GM12878 (cell line): ENCODE results near the gene MAST3. TPM values are rescaled to one million over a fixed set of nuclear protein-coding genes. Genes with fewer than 3 reads are reported as not detected.

Experiments
- ATAC-seq: fragments of 200-7000 bp; cut with Tn5 transposase; 3 replicates; pipeline ENCODE4 v1.9.1; 2020; ENCODE audit warnings: mild to moderate bottlenecking, moderate library complexity
- BruUV-seq: library from RNA; stranded (reverse); fragments of 400-500 nt; replicated peaks from 2 replicates; lab custom pipeline; 2021; lab: Mats Ljungman, UMichigan
- CTCF ChIA-PET: fragments of 300-600 bp; sonication (Branson Sonifier 250); formaldehyde crosslinking; extraction: SDS; loops from one replicate; lab custom pipeline; 2021; ENCODE audit warnings: inconsistent platforms; lab: Yijun Ruan, JAX
- POLR2A ChIA-PET: fragments of 350-600 bp; formaldehyde crosslinking; extraction: SDS; loops from one replicate; lab custom pipeline; 2021; ENCODE audit warnings: inconsistent platforms; lab: Charles Lee
- RAD21 ChIA-PET: fragments of 300-600 bp; sonication (Branson Sonifier 250); formaldehyde crosslinking; loops from one replicate; lab custom pipeline; 2023; ENCODE audit warnings: antibody characterized with exemption; ENCODE audit not compliant: unreplicated experiment; lab: Charles Lee
- SMC1A ChIA-PET: fragments of 300-600 bp; sonication (Branson Sonifier 250); formaldehyde crosslinking; loops from one replicate; lab custom pipeline; 2023; ENCODE audit not compliant: unreplicated experiment, uncharacterized antibody; lab: Charles Lee
- DNase-seq: peaks from one replicate; pipeline ENCODE4 v3.0.0-alpha.2; 2011; ENCODE audit warnings: low read depth, low spot score
- FAIRE-seq: peaks from 3 replicates; lab custom pipeline; 2011; peaks lifted over from hg19 to GRCh38; lab: Jason Lieb, UNC
- H2AFZ ChIP-seq: 2 replicates; pipeline ENCODE4 v1.6.0; 2011; ENCODE audit warnings: low read depth, low read length, control low read depth; ENCODE audit not compliant: control insufficient read depth
- H3K27ac ChIP-seq: 2 replicates; pipeline ENCODE4 v1.5.1; 2011; ENCODE audit warnings: control low read depth; ENCODE audit not compliant: control insufficient read depth, insufficient read depth
- H3K27me3 ChIP-seq, 2 experiments: replicated peaks in 1 of 2; 2 replicates each; pipeline versions ENCODE4 v1.6.0 to v1.6.1; 2011; ENCODE audit warnings: low read length in 1 of 2; ENCODE audit not compliant: control insufficient read depth in 2 of 2, insufficient read depth in 2 of 2
- H3K36me3 ChIP-seq, 2 experiments: 2 replicates each; pipeline ENCODE4 v1.5.1; 2011; ENCODE audit warnings: low read length in 1 of 2; ENCODE audit not compliant: control insufficient read depth in 2 of 2, insufficient read depth in 2 of 2
- H3K4me1 ChIP-seq: 2 replicates; pipeline ENCODE4 v1.6.1; 2011; ENCODE audit warnings: mild to moderate bottlenecking, low read length, moderate library complexity, mixed read lengths; ENCODE audit not compliant: control insufficient read depth, insufficient read depth
- H3K4me2 ChIP-seq: 2 replicates; pipeline ENCODE4 v1.6.0; 2011; ENCODE audit warnings: control low read depth; ENCODE audit not compliant: control insufficient read depth, insufficient read depth
- H3K4me3 ChIP-seq: fragments of 200-600 bp; sonication (generic); 2 replicates; pipeline ENCODE4 v1.5.1; 2016
- H3K79me2 ChIP-seq: 2 replicates; pipeline ENCODE4 v1.6.0; 2011; ENCODE audit warnings: low read length; ENCODE audit not compliant: control insufficient read depth, insufficient read depth
- H3K9ac ChIP-seq: 2 replicates; pipeline ENCODE4 v1.8.0; 2011; ENCODE audit warnings: low read length, control low read depth, mixed read lengths; ENCODE audit not compliant: control insufficient read depth, insufficient read depth
- H3K9me3 ChIP-seq: replicated peaks from 3 replicates; pipeline ENCODE4 v1.5.1; 2011; ENCODE audit warnings: mild to moderate bottlenecking, low read length; ENCODE audit not compliant: control insufficient read depth, insufficient read depth
- H4K20me1 ChIP-seq: 2 replicates; pipeline ENCODE4 v1.6.0; 2011; ENCODE audit not compliant: control insufficient read depth, insufficient read depth
- HDAC6 ChIP-seq: fragments of 200-600 bp; sonication (generic); IDR thresholded peaks from one replicate; pipeline ENCODE4 v1.8.0; 2017; ENCODE audit warnings: antibody characterized with exemption; ENCODE audit not compliant: unreplicated experiment
- JUNB ChIP-seq: IDR thresholded peaks from 2 replicates; pipeline ENCODE4 v1.6.1; 2016; ENCODE audit warnings: antibody characterized with exemption, mild to moderate bottlenecking
- MEF2A ChIP-seq: IDR thresholded peaks from 2 replicates; pipeline ENCODE4 v1.6.1; 2011; ENCODE audit warnings: low read depth, mild to moderate bottlenecking, low read length, moderate library complexity; ENCODE audit not compliant: insufficient read depth
- NKRF ChIP-seq: fragments of 450-650 bp; conservative IDR thresholded peaks from 2 replicates; pipeline ENCODE4 v1.6.1; 2017; ENCODE audit warnings: mild to moderate bottlenecking, moderate library complexity
- NRF1 ChIP-seq: conservative IDR thresholded peaks from 2 replicates; pipeline ENCODE4 v1.6.1; 2011; ENCODE audit warnings: mild to moderate bottlenecking, low read depth, low read length, improper control_type of control experiment
- RBBP5 ChIP-seq: fragments of 200-600 bp; sonication (generic); conservative IDR thresholded peaks from 2 replicates; pipeline ENCODE4 v1.6.1; 2016
- SMAD1 ChIP-seq: fragments of 450-650 bp; IDR thresholded peaks from 2 replicates; pipeline ENCODE4 v1.6.1; 2018; ENCODE audit warnings: mild to moderate bottlenecking, low read depth; ENCODE audit not compliant: partially characterized antibody
- STAT3 ChIP-seq: IDR thresholded peaks from 2 replicates; pipeline ENCODE4 v1.6.1; 2011; ENCODE audit warnings: low read depth, low read length, improper control_type of control experiment
- TCF7 ChIP-seq: IDR thresholded peaks from 2 replicates; pipeline ENCODE4 v1.6.1; 2014; ENCODE audit warnings: antibody characterized with exemption, borderline replicate concordance
- WGBS: methylation state at CpG from one replicate; pipeline ENCODE4 v1.1.6; 2016; ENCODE audit warnings: low lambda C conversion rate; ENCODE audit not compliant: insufficient replicate concordance, insufficient coverage; ENCODE audit errors: missing lambda C conversion rate; 5-methylcytosine and 5-hydroxymethylcytosine counted together
- in situ Hi-C: fragments of 300-500 bp; cut with MboI; formaldehyde crosslinking; loops from 9 replicates; pipeline ENCODE4 v1.14.3; 2018; ENCODE audit warnings: mixed read lengths
- intact Hi-C: fragments of 100-400 bp; cut with micrococcal nuclease; formaldehyde crosslinking; loops from one replicate; pipeline ENCODE4 v1.14.2; 2022; ENCODE audit not compliant: unreplicated experiment
- polyA plus RNA-seq, 11 experiments: library from polyadenylated mRNA; depleted of rRNA in 4 of 11; unstranded in 6 of 11; stranded (reverse) in 5 of 11; fragments of >200 nt; fragmentation: Nextera tagmentation in 4 of 11; fragmentation: Illumina TruSeq in 1 of 11; extraction: Ambion mirVana in 4 of 11; extraction: Trizol in 1 of 11; gene quantifications; 1 replicate in 1 of 11; 2 replicates in 10 of 11; pipeline versions ENCODE4 v1.2.1 to v1.2.3, GENCODE V29; 2011 to 2016; ENCODE audit warnings: inconsistent platforms in 2 of 11, missing spikeins in 2 of 11, low read depth in 1 of 11
- total RNA-seq, 4 experiments: library from RNA; depleted of rRNA in 3 of 4; stranded (reverse); fragments of >200 nt in 3 of 4; fragmentation: Illumina TruSeq in 1 of 4; extraction: Trizol in 1 of 4; gene quantifications; 2 replicates each; pipeline versions ENCODE4 v1.2.1 to v1.2.3, GENCODE V29; 2013 to 2021
- TF ChIP-seq, protein P1 (sequence below): IDR thresholded peaks from 2 replicates; pipeline ENCODE4 v1.6.1; 2012; ENCODE audit warnings: low read length, inconsistent platforms
- TF ChIP-seq, protein P2 (sequence below): fragments of 450-650 bp; IDR thresholded peaks from 2 replicates; pipeline ENCODE4 v1.6.1; 2014; ENCODE audit warnings: mild to moderate bottlenecking
- TF ChIP-seq, protein P3 (sequence below): fragments of 450-650 bp; IDR thresholded peaks from 2 replicates; pipeline ENCODE4 v1.6.1; 2018; ENCODE audit warnings: borderline replicate concordance, mild to moderate bottlenecking; ENCODE audit not compliant: partially characterized antibody

The MAST3 gene
- total and polyA plus RNA-seq, 10 of the 15 experiments (the other 5 are each of a cell fraction or from before 2014, with no cell fraction given), result 3.0 to 22.2 (median 7.5) TPM

GRCh38 chr19:18053576-18054219 is 43.9 kb upstream of the MAST3 start (continued):
- TF ChIP-seq SMAD1, result no peak

DNA sequence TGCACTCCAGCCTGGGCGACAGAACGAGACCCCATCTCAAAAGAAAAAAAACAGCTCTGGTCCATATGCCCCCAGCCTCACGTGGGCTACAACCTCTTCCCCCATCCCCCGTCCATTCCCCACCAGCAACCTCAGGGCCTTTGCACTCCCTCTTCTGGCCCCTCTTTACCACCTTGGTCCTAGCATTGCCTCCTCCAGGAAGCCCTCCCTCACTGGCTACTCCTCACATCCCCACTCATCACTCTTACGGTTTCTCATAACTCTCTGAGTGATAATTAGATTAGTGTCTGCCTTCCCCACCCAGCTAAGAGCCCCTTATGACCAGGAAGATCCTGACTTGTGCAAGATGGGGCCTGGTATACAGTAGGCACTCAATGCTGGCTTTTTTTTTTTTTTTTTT is 41.6 kb upstream of the MAST3 start:
- in situ Hi-C loops, result loop anchor here (5.0 kb wide), 1 partner anchor 39 kb away; no protein-coding TSS in a partner anchor
- no peaks in the 10 kb centered on the region for H3K79me2 ChIP-seq
- SMC1A ChIA-PET, result interaction anchor here (0.8 to 1.3 kb wide), 2 partner anchors 33 to 49 kb away, joined by 3 to 6 read pairs; no protein-coding TSS in a partner anchor
- no peak overlapping the region for H3K27ac ChIP-seq
- intact Hi-C loops, result no loop called here
- H3K4me2 ChIP-seq, result no peak overlapping the region
- FAIRE-seq (no peak), ATAC-seq (no peak), DNase-seq (no peak)
- POLR2A ChIA-PET, result interaction anchor here (0.6 to 0.7 kb wide), 2 partner anchors 55 to 380 kb away, joined by 4 to 11 read pairs; no protein-coding TSS in a partner anchor
- H2AFZ ChIP-seq, result no peak overlapping the region
- CTCF ChIA-PET, result interaction anchor here (1.3 to 7.7 kb wide), 6 partner anchors 11 to 118 kb away, joined by 3 to 81 read pairs (median 16); partner anchors contain the start of gene ARRDC2
- H4K20me1 ChIP-seq, result no peaks in the 10 kb centered on the region
- BruUV-seq, result no TSS peak
- H3K9ac ChIP-seq, result no peak overlapping the region
- no peaks in the 10 kb centered on the region; a peak in 1 of 4 replicates for H3K36me3 ChIP-seq
- 84% methylated on average over 3 of the region's 5 CpGs for WGBS
- no peaks in the 10 kb centered on the region for H3K9me3 ChIP-seq
- TF ChIP-seq RBBP5, result no peak
- TF ChIP-seq STAT3, result no peak
- TF ChIP-seq MEF2A, result no peak
- TF ChIP-seq HDAC6, result no peak
- no peak for TF ChIP-seq TCF7
- no peak for TF ChIP-seq NKRF
- TF ChIP-seq, protein P1, sequence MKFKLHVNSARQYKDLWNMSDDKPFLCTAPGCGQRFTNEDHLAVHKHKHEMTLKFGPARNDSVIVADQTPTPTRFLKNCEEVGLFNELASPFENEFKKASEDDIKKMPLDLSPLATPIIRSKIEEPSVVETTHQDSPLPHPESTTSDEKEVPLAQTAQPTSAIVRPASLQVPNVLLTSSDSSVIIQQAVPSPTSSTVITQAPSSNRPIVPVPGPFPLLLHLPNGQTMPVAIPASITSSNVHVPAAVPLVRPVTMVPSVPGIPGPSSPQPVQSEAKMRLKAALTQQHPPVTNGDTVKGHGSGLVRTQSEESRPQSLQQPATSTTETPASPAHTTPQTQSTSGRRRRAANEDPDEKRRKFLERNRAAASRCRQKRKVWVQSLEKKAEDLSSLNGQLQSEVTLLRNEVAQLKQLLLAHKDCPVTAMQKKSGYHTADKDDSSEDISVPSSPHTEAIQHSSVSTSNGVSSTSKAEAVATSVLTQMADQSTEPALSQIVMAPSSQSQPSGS, result no peak
- no peak for TF ChIP-seq JUNB
- TF ChIP-seq, protein P2, sequence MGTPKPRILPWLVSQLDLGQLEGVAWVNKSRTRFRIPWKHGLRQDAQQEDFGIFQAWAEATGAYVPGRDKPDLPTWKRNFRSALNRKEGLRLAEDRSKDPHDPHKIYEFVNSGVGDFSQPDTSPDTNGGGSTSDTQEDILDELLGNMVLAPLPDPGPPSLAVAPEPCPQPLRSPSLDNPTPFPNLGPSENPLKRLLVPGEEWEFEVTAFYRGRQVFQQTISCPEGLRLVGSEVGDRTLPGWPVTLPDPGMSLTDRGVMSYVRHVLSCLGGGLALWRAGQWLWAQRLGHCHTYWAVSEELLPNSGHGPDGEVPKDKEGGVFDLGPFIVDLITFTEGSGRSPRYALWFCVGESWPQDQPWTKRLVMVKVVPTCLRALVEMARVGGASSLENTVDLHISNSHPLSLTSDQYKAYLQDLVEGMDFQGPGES, result no peak
- no peak for TF ChIP-seq NRF1
- TF ChIP-seq, protein P3, sequence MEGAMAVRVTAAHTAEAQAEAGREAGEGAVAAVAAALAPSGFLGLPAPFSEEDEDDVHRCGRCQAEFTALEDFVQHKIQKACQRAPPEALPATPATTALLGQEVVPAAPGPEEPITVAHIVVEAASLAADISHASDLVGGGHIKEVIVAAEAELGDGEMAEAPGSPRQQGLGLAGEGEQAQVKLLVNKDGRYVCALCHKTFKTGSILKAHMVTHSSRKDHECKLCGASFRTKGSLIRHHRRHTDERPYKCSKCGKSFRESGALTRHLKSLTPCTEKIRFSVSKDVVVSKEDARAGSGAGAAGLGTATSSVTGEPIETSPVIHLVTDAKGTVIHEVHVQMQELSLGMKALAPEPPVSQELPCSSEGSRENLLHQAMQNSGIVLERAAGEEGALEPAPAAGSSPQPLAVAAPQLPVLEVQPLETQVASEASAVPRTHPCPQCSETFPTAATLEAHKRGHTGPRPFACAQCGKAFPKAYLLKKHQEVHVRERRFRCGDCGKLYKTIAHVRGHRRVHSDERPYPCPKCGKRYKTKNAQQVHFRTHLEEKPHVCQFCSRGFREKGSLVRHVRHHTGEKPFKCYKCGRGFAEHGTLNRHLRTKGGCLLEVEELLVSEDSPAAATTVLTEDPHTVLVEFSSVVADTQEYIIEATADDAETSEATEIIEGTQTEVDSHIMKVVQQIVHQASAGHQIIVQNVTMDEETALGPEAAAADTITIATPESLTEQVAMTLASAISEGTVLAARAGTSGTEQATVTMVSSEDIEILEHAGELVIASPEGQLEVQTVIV, result no peak
- H3K4me1 ChIP-seq, result peaks cover 2% of the 10 kb centered on the region; the same call in 1 of the 2 replicates
- RAD21 ChIA-PET, result interaction anchor here (0.6 to 1.5 kb wide), 5 partner anchors 11 to 209 kb away, joined by 3 to 6 read pairs (median 4); partner anchors contain the start of genes ARRDC2 and IL12RB1
- H3K27me3 ChIP-seq, result no peaks in the 10 kb centered on the region; a peak in 1 of 4 replicates
- H3K4me3 ChIP-seq, result no peak overlapping the region
